NCI-H510A treated with DMSO at 0.1 percent for 48 hours (cell line): ENCODE data around the gene ZNF451.

Source experiments
- DNase-seq: peaks from one replicate; lab custom pipeline; 2025; lab: John Stamatoyannopoulos, UW

ZNF451 gene

DNA sequence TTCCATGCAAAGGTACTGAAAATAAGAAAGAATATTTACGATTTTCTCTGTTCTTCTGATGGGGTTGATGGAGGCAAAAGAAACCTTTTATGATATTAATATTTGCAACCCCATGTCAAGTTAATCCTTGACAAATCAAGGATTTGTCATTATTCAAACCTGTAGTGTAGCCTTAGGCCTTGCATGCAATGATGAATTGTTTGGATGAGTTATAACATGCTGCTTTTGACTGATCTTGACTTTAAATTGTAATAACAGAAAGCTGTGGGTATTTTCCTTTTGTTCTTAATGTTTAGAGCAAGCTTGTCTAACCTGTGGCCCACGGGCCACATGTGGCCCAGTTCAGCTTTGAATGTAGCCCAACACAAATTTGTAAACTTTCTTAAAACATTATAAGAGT, 69.1 kb downstream of the ZNF451 start:
- no peak for DNase-seq

DNA sequence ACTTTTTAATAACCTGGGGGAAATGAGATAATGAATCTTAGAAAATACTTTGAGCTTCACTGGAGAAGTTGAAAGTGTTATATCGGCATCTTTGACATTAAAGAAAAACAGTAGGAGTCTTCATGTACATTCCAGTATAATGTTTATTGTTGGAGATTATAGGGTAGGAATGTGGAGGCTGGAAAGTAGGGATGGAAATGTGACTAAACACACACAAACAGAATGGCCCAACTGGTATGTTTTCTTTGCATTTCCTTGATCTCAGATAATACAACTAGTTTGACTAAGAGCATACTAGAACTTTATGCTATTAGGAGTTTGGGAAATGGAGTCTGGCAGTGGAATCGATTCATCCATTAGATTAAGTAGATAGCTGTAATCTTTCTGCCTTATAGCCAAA, 72.0 kb downstream of the ZNF451 start:
- DNase-seq = no peak

DNA sequence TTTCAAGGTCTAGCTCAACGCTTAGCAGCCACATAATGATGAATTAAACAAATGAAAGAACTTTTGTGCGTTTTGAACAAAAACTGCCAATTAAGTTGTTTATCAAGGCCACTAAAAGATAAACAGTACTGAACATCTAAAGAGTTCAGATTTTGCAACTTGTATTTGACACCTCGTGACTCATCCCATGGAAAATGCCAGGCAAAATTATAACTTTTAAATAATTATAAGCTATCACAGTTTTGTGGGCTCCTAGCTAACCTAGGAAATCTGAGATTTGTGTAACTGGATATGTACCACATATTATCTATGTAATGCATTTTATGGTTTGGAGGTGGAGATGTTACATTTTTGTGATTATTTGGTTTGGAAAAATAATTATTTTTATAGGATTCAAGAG, 72.5 kb downstream of the ZNF451 start:
- DNase-seq = no peak

DNA sequence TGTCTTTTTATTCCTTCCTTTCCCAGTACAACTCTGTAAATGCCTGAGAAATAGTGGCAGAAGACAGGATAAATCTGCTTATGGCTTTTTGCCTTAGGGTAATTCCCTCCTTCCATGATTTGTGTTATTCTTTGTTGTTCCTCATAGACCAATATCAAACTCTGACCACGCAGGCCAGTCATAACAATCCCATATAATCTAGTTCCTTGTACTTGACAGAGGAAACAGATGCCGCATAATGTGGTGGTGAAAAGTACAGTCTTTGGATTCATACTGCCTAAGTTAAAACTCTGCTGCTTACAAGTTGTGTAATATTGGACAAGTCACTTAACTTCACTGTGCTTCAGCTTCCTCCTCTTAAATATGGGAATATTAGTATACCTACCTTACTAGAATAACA, 74.0 kb downstream of the ZNF451 start:
- DNase-seq = no peak

DNA sequence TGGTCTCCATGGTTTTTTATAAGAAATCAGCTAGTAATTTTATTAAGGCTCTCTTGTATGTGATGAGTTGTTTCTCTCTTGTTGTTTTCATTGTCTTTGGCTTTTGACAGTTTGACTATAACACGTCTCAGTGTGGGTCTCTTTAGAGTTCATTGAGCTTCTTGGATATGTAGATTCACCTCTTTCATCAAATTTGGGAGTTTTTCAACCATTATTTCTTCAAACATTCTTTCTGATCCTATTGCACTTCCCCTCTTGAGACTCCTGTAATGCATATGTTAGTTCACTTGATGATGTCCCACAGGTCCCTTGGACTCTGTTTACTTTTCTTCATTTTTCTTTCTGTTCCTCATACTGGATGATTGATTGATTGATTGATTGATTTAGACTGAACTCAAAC, 75.1 kb downstream of the ZNF451 start:
- no peak for DNase-seq

DNA sequence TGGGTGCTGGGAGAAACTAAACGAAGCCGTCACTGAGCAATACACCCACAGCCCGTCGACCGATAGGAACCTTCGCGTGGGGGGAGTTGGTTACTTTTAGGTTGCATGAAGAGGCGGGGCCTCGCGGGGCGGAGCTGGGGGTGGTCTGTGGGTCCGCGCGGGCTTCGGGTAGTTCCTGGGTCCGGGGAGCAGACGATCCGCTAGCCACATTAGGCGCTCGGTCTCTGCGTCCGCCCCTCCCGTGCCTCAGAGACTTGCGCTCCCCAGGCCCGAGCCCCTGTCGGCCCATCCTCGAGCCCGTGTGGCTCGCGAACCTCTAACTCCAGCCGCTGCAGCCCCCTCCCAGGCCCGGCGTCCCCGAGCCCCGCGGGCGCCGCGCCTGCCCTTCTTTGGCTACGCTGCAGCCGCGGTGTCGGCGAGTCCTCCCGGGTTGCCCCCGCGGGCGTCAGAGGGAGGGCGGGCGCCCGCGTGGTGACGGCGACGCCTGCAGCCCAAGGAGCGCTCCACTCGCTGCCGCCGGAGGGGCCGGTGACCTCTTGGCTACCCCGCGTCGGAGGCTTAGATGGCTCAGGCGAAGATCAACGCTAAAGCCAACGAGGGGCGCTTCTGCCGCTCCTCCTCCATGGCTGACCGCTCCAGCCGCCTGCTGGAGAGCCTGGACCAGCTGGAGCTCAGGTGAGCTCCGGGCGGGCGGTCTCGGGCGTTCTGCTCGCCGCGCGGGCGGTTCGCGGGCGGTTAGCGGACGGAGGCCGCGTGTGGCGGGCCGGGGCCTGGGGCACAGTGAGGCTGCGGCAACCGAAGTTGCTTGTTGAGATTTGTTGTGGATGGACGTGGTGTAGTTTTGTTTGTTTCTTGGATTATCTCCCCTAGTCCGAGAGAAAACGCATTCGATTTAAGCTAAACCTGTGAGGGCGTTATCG, 82.4 kb downstream of the ZNF451 start, which contains the start of gene BAG2:
Gene BAG2, plus strand, starts transcription at position 191 of the 920 bp plus-strand sequence. Its CDS starts 372 bp downstream, at position 563.
- DNase-seq = peak; percentile 98

DNA sequence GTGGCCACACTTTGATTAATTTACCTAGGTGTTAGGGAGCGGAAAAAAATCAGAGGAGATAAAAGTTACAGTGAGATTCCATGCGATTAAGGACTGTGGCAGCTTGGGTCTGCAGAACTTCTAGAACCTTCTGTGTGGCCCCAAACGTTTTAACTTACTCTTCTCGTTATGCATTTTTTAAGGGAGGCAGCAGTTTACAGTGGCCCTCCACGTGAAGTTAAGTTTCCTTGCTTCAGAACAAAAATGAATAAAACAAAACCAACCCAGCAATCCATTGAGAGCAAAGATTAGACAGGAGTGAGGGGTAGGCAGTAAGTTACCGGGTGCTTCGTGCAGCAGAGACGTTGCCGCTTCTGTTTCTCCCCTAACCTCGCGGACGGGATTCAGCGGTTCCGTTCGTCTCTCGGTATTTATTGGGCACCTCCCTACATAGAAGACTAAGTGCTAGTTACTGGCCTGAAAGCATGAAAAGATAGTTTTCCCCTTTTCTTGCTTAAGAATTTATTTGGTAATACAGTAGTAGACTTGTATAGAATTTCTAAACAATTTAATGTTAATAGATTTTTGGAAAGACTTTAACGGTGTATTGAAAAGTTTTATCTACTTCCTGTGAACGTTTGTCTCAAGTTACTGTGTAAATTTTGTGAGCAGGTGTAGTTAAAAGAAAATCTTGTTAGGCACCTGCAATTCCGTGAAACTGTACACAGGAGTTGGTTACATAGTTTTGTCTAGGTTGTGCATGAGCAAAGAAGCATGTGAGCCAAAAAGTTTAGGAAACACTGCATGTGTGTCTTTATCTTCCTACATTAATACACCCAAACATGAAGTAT, 83.3 kb downstream of the ZNF451 start:
- DNase-seq = peak; percentile 93

DNA sequence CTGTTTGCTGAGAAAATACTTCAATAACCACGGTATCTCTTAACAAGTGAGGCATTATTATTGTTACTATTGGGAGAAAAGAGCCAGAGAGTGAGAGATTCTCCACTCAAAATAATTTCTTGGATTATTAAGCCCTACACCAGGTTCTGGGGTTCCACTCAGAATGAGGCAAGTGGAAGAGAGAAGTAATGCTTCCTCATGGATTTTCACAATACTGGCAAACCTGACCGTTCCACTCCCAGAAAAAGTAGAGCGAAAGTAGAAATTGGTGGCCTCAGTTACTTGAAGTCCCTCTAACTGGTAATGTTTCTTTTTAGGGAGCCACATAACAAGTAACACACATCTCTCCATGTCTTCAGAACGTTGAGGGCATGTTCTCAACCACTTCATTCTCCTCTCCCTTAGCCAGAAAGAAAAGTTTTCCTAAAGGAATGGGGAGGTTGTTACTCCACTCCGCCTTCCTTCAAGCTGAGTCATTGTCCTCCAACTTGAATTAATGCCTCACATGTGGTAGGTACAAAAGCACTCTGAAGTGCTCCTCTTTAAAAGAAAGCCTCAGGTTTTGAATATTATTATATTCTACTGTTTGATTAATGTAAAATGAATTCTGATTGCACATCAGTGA, 84.0 kb downstream of the ZNF451 start:
- peak; percentile 76 for DNase-seq

DNA sequence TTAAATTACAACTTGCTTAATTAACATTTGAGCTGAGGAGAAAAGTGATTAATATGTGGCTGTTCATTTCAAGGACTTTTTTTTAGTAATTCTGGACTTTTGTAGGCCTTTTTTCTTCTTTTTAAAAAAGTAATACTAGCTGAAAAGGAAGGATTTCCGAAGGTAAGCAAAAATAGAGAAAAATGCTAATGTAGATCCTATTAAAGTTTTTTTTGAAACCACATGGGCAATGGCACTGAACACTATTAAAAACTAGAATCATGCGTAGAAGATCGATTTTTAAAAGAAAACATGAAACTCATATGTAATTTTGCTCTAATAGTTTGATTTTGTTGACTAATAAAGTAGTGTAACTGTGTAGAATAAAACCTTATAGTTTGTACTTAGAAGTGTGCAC, 84.5 kb downstream of the ZNF451 start:
- DNase-seq = no peak

DNA sequence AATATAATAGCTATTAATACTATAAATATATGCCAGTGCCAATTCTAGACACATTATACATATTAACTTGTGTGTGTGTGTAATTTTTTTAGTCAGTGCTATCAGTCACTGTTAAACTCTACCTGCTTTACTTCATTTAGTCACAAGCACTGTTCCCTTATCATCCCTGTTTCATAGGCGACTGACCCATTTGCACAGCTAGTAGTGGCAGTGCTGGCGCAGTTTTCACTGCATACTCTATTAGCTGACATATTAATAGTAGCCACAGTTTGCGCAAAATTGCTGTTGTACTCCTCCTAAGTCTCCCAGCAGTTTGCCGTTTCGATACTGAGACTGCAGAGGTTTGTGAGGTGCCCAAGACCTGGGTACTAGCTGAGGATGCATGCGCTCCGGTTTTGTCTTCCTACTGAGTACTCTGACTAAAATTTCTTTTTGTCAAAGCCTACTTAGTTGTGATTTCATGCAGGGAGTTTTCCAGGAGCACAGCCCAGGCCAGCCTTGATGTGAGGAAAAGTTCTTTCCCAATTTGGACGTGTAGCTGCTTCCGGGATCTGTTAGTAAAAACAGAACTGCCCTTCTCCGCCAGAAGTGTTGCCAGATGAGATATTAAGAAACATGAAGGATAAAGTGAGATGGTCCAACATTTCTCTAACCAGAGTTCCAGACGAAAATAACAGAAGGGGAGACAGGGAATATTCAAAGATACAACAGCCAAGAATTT, 87.7 kb downstream of the ZNF451 start:
- no peak for DNase-seq

DNA sequence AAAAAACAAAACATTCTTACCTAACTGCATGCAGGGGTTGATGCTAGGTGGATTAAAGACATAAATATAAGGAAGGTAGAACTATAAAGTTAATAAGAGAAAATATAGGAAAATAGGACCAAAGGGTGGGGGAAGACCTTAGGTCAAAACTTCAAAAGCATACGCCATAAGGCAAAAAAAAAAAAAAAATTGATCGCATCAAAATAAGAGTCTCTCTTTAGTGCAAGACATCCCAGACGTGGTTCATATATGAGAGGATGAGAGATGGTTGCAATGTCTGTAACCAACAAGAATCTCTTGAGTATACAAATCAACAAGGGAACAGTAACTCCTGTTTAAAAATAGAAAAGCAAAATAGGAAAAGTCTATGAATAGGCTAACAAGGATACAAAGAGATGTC, 90.6 kb downstream of the ZNF451 start:
- no peak for DNase-seq

DNA sequence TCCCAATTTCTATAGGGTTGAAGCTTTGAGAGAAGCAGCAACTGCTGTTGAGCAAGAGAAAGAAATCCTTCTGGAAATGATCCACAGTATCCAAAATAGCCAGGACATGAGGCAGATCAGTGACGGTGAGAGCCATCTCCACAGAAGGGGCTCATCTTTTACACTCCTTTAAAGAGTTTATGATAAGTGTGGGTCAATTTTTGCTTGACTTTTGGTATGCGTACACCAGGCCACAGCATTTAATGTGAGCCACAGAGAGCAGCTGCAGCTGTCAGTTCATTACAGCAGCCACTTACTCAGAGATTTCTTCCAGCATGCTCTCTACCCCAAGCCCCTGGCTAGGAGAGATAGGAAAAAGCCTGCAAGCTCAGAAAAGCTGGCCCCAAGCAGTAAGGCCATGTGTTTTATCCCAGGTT, 92.0 kb downstream of the ZNF451 start:
- DNase-seq = no peak

DNA sequence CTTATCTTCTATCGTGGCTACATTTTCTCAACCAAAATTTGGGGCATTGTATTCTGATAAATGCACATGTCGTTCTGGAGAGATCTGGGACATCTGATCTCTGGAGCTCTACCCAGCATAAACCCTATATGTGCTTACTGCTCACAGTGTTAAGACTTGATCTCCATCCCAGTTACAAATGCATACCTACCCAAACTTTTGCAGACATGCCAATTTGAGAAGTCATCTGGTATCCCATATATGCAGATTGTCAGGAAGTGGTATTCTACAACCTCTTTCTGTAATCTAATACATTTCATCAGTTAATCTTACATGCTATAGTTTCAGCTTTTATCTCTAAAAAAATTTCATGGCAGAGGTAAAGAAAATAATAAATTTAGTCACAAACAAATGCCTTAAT, 93.3 kb downstream of the ZNF451 start:
- no peak for DNase-seq

DNA sequence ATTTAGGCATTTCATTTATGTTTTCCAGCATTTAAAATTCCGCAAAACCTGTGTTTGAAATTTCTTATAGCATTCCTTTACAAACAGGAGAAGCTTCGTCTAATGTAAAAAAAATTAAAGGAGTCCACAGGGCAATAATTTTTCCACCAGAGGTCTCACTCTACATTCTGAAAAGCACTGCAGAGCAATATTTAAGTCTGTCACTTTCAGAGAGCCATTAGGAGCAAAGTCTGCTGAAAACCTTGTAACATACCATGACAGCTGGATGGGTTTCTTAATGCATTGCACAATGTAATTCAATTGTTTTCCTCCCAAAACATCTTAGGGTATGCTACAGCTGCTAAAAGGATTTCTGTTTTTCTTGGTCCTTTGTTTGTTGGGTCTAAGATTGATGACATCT, 100.2 kb downstream of the ZNF451 start:
- DNase-seq = no peak

DNA sequence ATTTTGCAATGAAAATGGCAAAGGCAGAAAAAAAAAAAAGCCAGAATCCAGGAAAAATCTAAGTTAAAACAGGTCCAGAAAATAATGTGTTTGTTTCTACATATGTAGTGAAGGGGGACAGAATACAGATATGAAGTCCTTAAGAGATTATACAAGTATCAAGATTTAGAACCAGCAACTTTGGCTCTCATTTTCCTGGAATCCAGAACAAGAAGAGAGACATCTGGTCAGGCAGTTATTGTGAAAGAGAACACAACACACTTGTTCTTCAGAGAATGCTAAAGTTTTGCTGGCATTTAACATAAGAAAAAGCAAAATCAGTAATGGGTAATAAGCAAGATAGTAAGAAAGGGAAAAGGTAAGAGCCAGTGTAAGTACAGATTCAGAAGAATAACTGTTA, 103.2 kb downstream of the ZNF451 start:
- no peak for DNase-seq

DNA sequence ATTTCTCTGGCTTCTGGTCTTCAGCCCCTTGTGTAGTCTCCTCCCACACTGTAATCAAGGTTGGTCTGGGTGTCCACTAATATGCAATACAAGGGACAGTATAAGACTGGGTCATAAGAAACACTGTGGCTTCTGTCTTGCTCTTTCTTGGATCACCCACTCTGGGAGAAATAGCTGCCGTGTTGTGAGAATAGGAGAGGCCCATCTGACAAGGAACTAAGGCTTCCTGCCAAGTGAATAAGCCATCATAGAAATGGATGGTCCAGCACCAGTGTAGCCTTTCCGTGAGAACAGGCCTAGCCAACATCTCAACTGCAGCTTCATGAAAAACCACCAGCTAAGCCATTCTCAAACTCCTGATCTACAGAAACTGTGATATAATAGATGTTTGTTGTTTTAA, 105.5 kb downstream of the ZNF451 start:
- DNase-seq = no peak

DNA sequence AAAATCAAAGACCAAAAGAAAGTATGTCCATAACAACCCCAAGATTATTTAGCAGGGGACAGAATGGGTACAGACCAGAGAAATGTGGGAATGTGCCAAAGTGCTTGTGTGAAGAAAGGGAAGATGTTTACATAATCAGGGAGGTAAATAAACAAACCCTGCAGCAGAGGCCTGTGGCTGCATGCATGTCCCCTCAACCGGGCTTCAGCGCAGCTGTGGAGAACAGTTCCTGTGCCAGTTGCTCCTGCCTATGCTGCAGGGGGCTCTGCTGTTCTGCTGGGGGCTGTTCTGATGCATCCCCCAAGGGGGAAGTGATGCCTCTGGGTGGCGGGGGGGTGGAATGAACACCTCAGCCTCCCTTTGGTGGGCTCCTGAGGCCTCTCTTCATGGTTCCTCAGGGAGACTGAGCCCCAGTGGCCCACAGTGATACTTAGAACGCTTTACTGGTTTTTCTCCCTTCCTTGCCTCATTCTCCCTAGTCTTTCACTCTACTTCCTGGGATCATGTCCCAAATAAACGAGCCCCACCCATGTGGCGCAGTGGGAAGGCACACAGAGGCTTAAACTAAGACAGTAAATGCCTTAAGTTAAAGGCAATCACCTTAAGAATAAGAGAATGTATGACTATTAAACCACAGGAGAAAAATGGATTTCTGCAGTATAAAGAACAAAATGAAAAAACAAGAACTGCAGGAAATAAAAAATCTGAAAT, 109.1 kb downstream of the ZNF451 start:
- no peak for DNase-seq

DNA sequence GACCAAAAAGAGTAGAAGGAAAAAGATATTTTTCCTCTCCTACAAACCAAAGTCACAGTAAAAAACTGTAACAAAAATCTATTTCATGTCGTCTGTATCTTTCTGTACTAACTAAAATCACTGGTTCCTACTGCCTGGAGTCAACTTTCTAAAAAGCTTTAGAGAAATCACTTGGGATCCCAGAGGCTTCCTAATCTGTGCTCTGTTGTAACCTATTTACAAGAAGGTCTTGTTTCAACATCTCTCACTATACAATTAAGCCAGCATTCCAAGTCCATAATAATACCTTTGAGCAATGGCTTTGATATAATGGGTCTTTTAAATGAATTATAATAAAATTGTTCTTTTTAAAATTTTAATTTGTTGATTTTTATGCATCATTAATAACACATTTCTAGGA, 111.7 kb downstream of the ZNF451 start:
- DNase-seq = no peak

DNA sequence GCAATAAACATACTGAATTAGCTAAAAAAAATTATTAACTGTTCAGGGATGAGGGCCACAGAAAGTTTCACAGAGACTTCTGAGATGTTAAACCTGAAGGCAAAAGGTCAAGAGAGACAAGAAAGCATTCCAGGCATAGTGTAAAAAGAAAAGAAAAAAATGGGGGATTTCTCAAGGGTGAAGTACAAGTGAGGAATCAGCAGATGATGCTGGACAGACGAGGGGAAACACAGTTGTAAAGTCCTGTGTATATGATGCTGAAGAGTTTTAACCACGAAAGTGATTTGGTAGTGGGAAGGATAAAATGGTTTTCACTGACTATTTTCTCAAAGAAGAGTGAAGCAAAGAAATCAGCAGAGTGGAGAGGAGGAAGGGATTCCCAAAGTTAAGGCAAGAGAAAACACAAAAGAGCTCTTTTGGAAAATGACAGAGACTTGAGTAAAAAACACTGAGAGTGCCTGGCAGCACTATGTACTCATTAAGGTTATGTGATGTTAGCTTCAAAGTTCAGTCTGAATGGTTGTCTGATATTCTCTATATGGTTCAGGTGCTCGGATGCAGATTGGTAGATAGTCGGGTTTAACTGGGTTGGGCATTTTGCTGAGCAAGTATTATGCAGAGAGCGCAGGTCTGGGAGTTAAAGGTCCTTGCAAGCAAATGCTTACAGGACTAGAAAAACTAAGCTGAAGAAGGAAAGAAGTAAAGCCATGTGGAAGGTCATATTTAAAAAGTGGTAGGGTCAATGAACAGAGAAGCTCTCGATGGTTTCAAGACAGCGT, 115.8 kb downstream of the ZNF451 start:
- no peak for DNase-seq

DNA sequence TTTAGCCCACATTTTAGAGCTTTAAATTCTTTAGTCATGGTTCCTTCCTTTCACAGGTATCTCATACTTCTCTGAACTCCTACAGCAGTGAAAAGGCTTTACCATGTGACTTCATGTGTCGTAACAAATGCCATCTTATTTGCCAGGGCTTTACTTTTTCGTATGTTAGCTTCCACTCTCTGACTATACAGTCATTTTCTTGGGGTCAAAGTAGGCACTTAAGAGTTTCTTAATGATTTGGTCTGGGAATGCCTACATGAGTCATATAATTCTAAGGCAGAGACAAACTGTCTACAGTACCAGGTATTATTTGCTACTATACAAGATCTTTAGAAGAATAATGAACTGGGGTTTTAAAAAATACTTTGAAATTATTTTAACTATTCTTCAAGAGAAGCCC, 117.2 kb downstream of the ZNF451 start:
- no peak for DNase-seq
